LNCaP clone FGC (cell line): ENCODE measurements around the gene CAPN3.

Experiments
- DNase-seq: peaks from one replicate; pipeline ENCODE4 v3.0.0-alpha.2; 2011; ENCODE audit warnings: low read depth
- H3K4me3 ChIP-seq: 2 replicates; pipeline ENCODE4 v1.5.1; 2011; ENCODE audit warnings: mild to moderate bottlenecking, low read depth, low read length, control low read depth
- TF ChIP-seq, protein P1 (sequence below): IDR thresholded peaks from 2 replicates; pipeline ENCODE4 v1.5.1; 2012; ENCODE audit warnings: mild to moderate bottlenecking; ENCODE audit not compliant: control insufficient read depth, insufficient read depth; ENCODE audit errors: extremely low read depth

The CAPN3 gene

GRCh38 chr15:42374810-42375209 is 15.5 kb downstream of the CAPN3 start:
- H3K4me3 ChIP-seq, result no peak overlapping the region
- TF ChIP-seq, protein P1, sequence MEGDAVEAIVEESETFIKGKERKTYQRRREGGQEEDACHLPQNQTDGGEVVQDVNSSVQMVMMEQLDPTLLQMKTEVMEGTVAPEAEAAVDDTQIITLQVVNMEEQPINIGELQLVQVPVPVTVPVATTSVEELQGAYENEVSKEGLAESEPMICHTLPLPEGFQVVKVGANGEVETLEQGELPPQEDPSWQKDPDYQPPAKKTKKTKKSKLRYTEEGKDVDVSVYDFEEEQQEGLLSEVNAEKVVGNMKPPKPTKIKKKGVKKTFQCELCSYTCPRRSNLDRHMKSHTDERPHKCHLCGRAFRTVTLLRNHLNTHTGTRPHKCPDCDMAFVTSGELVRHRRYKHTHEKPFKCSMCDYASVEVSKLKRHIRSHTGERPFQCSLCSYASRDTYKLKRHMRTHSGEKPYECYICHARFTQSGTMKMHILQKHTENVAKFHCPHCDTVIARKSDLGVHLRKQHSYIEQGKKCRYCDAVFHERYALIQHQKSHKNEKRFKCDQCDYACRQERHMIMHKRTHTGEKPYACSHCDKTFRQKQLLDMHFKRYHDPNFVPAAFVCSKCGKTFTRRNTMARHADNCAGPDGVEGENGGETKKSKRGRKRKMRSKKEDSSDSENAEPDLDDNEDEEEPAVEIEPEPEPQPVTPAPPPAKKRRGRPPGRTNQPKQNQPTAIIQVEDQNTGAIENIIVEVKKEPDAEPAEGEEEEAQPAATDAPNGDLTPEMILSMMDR, result no peak
- DNase-seq, result no peak

DNA sequence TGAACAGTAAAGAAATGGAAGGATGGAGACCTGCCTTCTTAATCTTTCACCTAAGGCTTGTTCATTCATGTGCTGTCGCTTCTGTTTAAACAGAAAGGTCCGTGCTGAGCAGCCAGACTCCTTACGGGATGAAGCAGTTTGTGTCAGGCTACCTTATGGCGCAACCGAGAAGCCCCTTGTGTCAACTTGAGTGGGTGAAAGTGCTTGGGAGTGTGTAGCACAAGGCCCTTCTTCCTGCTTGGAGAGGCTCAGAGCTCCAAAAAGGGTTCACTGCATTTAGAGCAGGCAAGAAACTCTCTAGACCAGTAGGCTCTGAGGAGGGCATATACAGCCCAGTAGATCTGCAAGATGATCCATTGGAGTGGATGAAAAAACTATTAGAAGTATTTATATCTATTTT is 16.0 kb downstream of the CAPN3 start:
- TF ChIP-seq, protein P1, result no peak
- no peak overlapping the region for H3K4me3 ChIP-seq
- no peak for DNase-seq

GRCh38 chr15:42375941-42376340 is 16.6 kb downstream of the CAPN3 start:
- H3K4me3 ChIP-seq, result no peak overlapping the region
- TF ChIP-seq, protein P1, result no peak
- no peak for DNase-seq

GRCh38 chr15:42378011-42378410 is 18.7 kb downstream of the CAPN3 start:
- TF ChIP-seq, protein P1, result no peak
- no peak overlapping the region for H3K4me3 ChIP-seq
- no peak for DNase-seq

GRCh38 chr15:42384597-42384996 is 25.3 kb downstream of the CAPN3 start:
- no peak overlapping the region for H3K4me3 ChIP-seq

DNA sequence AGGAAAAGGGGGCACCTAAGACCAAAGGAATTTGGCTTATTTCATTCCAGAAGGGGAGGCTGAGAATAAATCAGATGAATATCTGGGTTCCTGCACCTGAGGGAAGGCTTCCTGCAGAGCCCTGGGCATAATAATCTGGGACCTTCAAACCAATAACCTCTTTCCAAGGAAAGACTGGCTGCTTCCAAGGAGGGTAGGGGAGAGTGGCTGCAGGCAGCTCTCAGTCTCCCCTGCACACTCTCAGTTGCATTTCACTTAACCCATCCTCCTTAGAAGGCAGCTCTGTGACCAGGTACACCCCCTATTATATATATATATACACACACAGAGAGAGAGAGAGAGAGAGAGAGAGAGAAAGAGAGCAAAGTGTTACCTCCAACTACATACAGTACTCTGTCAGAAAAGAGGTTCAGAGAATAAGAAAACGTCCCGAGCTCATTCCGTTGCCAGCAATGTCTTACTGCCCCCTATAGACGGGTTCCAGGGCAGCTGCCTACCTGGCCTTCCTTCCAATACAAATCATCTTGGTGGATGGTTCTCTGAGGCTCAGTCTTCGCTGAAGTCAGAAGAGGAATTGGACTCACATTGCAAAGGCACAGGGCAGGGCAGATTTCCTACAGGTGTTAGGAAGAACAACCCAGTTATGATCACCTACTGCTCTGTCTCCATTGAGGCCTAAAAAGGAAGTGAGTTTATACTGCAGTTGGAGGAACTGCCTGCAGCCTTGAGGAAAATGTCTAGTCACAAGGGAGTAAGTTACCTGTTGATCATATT is 26.1 kb downstream of the CAPN3 start:
- TF ChIP-seq, protein P1, result peak; percentile 88

More at GRCh38 chr15:42384597-42384996, 25.3 kb downstream of the CAPN3 start:
- no peak for DNase-seq
- TF ChIP-seq, protein P1, result no peak

More for the DNA sequence above, 26.1 kb downstream of the CAPN3 start:
- DNase-seq, result peak; percentile 40
- no peak overlapping the region for H3K4me3 ChIP-seq
